ENCODE results near the gene MMP11. TPM values are rescaled to one million over a fixed set of nuclear protein-coding genes. Genes with fewer than 3 reads are reported as not detected.

MMP11 gene
- total and polyA plus RNA-seq, 4 donors: 4.3 to 7.7 (median 6.6) TPM

DNA sequence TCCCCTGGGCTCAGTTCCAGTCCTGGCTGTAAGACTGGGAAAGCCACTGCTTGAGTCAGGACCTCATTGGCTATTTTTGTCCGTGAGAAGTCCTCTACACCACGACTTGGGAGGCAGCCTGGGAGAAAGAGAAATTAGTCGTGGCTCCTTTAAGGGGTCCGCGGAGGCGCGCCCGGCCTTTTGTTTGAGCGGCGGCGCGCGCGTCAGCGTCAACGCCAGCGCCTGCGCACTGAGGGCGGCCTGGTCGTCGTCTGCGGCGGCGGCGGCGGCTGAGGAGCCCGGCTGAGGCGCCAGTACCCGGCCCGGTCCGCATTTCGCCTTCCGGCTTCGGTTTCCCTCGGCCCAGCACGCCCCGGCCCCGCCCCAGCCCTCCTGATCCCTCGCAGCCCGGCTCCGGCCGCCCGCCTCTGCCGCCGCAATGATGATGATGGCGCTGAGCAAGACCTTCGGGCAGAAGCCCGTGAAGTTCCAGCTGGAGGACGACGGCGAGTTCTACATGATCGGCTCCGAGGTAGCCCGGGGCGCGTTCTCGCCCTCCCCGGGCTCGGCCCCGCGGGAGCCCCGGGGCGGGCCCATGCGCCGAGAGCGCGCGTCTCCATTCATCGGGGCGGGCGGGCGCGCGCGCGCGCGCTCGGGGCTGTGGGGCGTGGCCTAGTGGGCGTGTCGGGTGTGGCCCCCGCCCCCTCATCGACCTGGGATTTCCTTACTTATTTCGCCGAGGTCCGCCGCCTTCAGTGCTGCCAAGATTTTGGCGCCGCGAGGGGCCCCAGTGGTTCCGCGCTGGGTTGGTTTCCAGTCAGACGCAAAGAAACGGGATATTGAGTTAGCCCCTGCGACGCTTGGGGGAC lies 14.3 kb downstream of the MMP11 start, which contains the start of gene SMARCB1:
Gene SMARCB1, plus strand, starts transcription at position 215 of the 848 bp plus-strand sequence. Its CDS starts 204 bp downstream, at position 419.
- Histone ChIP-seq H3K27ac (ENCODE audit: low read depth, low read length) (peak within 1 kb of the TSS; percentile 93), H3K27me3 (ENCODE audit: control insufficient read depth, insufficient read depth, low read length) (no peaks in the 10 kb centered on the region), H3K36me3 (ENCODE audit: control insufficient read depth, insufficient read depth, low read length) (peaks cover 24% of the 10 kb centered on the region), H3K4me3 (ENCODE audit: low read depth, low read length) (peak within 1 kb of the TSS; percentile 80), H3K4me1 (ENCODE audit: control insufficient read depth, insufficient read depth, low read length) (peaks cover 44% of the 10 kb centered on the region), H3K9me3 (ENCODE audit: control insufficient read depth, insufficient read depth, low read length) (no peaks in the 10 kb centered on the region)
- peak; percentile 72 to 97 (median 83) for DNase-seq (ENCODE audit: low read depth in 4 of 6, low spot score in 6 of 6)
- under 1% methylated on average over 97 of the region's 97 CpGs for WGBS (ENCODE audit: insufficient coverage)

DNA sequence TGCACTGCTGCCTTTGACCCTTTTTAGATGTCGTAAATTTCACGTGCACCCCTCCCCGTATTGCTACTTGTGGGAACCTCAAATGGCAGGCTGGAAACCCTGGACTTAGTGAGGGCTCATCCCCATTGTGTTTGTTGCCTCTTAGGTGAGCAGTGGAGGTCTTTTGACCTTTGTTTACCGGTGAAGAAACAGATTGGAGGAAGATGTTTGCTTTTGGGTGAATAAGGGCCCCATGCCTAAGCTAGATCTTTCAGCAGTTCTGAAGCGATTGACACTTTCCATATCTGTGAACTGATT lies 14.9 kb downstream of the MMP11 start:
- H3K4me1 ChIP-seq (ENCODE audit: control insufficient read depth, insufficient read depth, low read length): peaks cover 41% of the 10 kb centered on the region
- 4% methylated on average over 5 of the region's 5 CpGs for WGBS (ENCODE audit: insufficient coverage)
- peak overlapping the region; percentile 75 for H3K27ac ChIP-seq (ENCODE audit: low read depth, low read length)
- H3K36me3 ChIP-seq (ENCODE audit: control insufficient read depth, insufficient read depth, low read length): peaks cover 24% of the 10 kb centered on the region
- DNase-seq (ENCODE audit: low read depth in 4 of 6, low spot score in 6 of 6): no peak
- H3K4me3 ChIP-seq (ENCODE audit: low read depth, low read length): peak overlapping the region; percentile 80
- no peaks in the 10 kb centered on the region for H3K27me3 ChIP-seq (ENCODE audit: control insufficient read depth, insufficient read depth, low read length)
- no peaks in the 10 kb centered on the region for H3K9me3 ChIP-seq (ENCODE audit: control insufficient read depth, insufficient read depth, low read length)

DNA sequence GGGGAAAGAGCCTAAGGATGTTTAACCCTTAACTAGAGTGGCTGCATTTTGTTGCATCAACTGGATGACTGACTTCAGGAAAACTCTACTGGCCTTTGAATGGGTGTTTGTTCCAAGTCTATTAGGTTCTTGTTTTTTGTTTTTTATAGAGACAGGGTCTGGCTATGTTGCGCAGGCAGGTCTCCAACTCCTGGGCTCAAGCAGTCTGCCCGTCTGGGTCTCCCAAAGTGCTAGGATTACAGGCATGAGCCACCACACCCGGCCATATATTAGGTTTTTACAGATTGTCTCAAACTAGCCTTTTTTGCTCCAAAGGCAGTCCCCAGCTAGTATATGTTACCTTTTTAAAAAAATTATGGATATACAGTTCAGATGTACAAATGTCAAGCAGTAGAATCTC lies 15.3 kb downstream of the MMP11 start:
- peak overlapping the region; percentile 80 for H3K4me3 ChIP-seq (ENCODE audit: low read depth, low read length)
- H3K27ac ChIP-seq (ENCODE audit: low read depth, low read length): no peak overlapping the region
- peaks cover 41% of the 10 kb centered on the region for H3K4me1 ChIP-seq (ENCODE audit: control insufficient read depth, insufficient read depth, low read length)
- no peaks in the 10 kb centered on the region for H3K27me3 ChIP-seq (ENCODE audit: control insufficient read depth, insufficient read depth, low read length)
- H3K9me3 ChIP-seq (ENCODE audit: control insufficient read depth, insufficient read depth, low read length): no peaks in the 10 kb centered on the region
- DNase-seq (ENCODE audit: low read depth in 4 of 6, low spot score in 6 of 6): no peak
- H3K36me3 ChIP-seq (ENCODE audit: control insufficient read depth, insufficient read depth, low read length): peaks cover 28% of the 10 kb centered on the region
- 32% methylated on average over 3 of the region's 3 CpGs for WGBS (ENCODE audit: insufficient coverage)

DNA sequence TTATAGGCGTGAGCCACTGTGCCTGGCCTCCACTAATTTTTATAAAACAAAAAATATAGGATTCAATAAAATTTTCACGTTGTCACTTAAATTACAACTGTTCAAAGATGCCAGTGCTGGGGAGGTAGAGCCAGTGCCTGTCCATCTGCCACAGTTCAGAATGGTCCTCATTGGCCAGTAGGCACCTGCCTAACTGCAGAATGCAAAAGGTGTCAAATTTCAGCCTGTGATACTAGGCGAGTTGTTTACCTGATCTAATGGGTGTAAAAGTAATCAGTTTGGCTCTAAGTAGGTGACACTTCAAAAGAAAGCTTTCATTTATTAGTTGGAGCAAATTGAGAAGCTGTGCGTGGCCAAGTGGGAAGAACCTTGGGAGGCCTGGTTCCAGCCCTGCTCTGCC lies 16.5 kb downstream of the MMP11 start:
- 77% methylated on average over 2 of the region's 4 CpGs for WGBS (ENCODE audit: insufficient coverage)
- H3K4me3 ChIP-seq (ENCODE audit: low read depth, low read length): no peak overlapping the region

DNA sequence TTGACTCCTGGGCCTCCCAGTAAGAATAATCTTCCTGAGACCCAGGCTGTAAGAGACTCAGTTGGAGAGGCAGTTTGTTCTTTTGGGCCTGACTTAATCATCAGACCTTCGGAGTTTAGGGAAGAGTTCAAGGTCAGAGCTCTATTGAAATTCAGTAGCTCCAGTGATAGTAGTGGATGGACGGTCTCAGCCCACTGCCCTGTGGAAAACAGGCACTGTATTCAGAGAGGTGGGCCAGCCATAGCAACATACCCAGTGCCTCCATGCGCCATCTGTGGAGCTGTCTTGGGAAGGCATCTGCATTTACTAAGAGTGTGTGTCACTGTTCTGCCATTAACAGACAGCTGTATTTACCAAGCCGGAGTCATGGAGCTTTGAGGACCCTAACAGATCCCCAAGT lies 17.0 kb downstream of the MMP11 start:
- WGBS (ENCODE audit: insufficient coverage): 67% methylated on average over 2 of the region's 4 CpGs
- H3K9me3 ChIP-seq (ENCODE audit: control insufficient read depth, insufficient read depth, low read length): no peaks in the 10 kb centered on the region
- H3K27ac ChIP-seq (ENCODE audit: low read depth, low read length): peak overlapping the region; percentile 11
- H3K36me3 ChIP-seq (ENCODE audit: control insufficient read depth, insufficient read depth, low read length): peaks cover 35% of the 10 kb centered on the region
- H3K4me1 ChIP-seq (ENCODE audit: control insufficient read depth, insufficient read depth, low read length): peaks cover 41% of the 10 kb centered on the region
- peak in 2 of 6 donors; percentile 44 to 46 for DNase-seq (ENCODE audit: low read depth in 4 of 6, low spot score in 6 of 6)
- no peaks in the 10 kb centered on the region for H3K27me3 ChIP-seq (ENCODE audit: control insufficient read depth, insufficient read depth, low read length)
- no peak overlapping the region for H3K4me3 ChIP-seq (ENCODE audit: low read depth, low read length)

More for the DNA sequence above, 16.5 kb downstream of the MMP11 start:
- H3K27me3 ChIP-seq (ENCODE audit: control insufficient read depth, insufficient read depth, low read length): no peaks in the 10 kb centered on the region
- peaks cover 30% of the 10 kb centered on the region for H3K36me3 ChIP-seq (ENCODE audit: control insufficient read depth, insufficient read depth, low read length)
- H3K27ac ChIP-seq (ENCODE audit: low read depth, low read length): peak overlapping the region; percentile 11
- no peak for DNase-seq (ENCODE audit: low read depth in 4 of 6, low spot score in 6 of 6)
- no peaks in the 10 kb centered on the region for H3K9me3 ChIP-seq (ENCODE audit: control insufficient read depth, insufficient read depth, low read length)
- H3K4me1 ChIP-seq (ENCODE audit: control insufficient read depth, insufficient read depth, low read length): peaks cover 41% of the 10 kb centered on the region

DNA sequence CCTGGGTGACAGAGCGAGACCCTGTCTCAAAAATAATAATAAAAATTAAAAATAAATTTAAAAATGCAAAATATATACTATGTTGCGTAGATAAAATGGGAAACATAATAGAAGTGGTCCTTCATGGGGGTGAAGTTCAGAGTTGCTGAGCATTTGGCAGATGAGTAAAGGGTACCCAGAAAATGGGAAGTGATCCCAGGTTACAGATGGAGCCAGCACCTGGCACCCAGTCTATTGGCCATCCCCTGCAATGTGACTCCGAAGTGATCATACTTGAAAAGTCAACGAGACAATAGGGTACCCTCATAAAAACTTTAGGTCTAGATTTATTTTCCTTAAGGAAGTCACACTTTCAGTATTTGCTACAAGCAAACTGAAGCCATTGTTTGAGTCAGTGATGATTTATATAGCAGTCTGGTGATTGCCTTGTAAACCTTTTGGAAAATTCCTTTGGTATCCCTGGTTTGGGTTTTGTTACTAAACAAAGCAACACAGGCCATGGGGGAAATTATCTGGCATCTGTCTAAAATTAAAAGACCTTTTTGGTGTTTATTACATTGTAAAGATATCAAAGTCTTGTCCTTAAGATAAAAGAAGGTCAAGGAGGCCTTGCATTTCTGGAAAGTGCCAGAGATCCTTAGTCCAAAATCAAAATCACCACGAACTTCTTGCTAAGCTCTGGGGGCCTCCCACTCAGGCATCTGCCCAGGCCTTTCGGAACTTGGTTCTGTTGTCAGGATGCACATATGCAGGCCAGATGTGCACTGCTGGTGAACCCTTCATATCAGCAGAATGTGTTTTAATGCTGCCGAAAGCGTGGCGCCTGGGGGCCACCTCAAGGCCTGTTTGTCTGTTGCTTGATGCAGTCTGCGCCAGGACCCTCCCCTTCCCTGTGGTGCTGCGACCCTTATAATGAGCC lies 18.4 kb downstream of the MMP11 start:
- Histone ChIP-seq H3K36me3 (ENCODE audit: control insufficient read depth, insufficient read depth, low read length) (peaks cover 48% of the 10 kb centered on the region), H3K4me1 (ENCODE audit: control insufficient read depth, insufficient read depth, low read length) (peaks cover 36% of the 10 kb centered on the region), H3K4me3 (ENCODE audit: low read depth, low read length) (no peak overlapping the region), H3K9me3 (ENCODE audit: control insufficient read depth, insufficient read depth, low read length) (no peaks in the 10 kb centered on the region), H3K27me3 (ENCODE audit: control insufficient read depth, insufficient read depth, low read length) (no peaks in the 10 kb centered on the region), H3K27ac (ENCODE audit: low read depth, low read length) (peak overlapping the region; percentile 67)
- peak in 1 of 6 donors; percentile 52 for DNase-seq (ENCODE audit: low read depth in 4 of 6, low spot score in 6 of 6)
- WGBS (ENCODE audit: insufficient coverage): 70% methylated on average over 8 of the region's 11 CpGs

DNA sequence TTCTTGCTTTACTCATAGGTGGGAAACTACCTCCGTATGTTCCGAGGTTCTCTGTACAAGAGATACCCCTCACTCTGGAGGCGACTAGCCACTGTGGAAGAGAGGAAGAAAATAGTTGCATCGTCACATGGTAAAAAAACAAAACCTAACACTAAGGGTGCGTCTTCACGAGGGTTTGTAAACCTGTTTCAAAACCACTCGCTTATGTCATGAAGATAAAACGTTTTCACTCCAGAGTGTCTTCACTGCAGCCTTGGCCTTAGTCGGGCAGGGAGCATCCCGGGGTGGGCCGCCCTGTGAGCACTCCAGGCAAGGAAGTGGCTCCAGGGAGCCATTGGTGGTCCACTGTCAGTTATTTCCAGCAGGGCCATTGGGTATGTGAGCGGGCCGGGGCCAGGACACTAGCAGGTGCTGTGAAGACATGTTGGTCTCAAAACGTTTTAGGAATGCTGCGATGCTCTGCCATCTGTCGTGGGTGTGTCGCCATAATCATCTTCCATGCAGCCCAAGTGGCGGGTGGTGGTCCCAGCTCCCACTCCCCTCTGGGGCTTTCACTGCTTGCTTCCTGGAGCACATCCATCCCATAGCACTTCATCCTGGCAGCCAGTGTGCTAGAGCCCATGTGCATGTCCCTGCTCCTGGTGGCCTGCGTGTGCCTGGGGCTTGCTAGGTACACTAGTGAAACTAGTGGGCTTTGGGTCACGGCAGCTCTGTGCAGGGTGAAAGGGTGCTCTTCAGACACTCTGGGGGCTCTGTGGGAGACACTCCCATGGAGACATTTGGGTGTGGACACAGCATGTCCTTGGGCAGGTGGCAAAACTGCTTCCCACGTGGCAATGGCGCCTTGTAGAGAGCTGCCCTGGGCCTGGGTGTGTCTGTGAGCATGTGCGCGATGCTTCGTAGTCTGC lies 19.3 kb downstream of the MMP11 start:
- peaks cover 55% of the 10 kb centered on the region for H3K36me3 ChIP-seq (ENCODE audit: control insufficient read depth, insufficient read depth, low read length)
- DNase-seq (ENCODE audit: low read depth in 4 of 6, low spot score in 6 of 6): peak in 1 of 6 donors; percentile 0
- H3K4me3 ChIP-seq (ENCODE audit: low read depth, low read length): no peak overlapping the region

DNA sequence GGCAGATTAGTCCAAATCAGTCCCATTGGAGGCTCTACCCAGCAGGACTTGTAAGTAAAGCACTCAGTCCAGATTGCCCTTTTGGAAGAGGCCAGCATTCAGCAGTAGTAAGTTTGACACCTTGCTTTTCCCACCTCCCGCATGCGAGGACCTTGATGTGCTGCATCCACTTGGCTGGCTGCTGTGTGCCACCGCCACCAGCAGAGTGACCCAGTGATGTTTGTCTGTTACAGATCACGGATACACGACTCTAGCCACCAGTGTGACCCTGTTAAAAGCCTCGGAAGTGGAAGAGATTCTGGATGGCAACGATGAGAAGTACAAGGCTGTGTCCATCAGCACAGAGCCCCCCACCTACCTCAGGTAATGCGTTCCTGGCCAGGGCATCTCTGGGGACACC lies 20.7 kb downstream of the MMP11 start:
- Histone ChIP-seq H3K36me3 (ENCODE audit: control insufficient read depth, insufficient read depth, low read length) (peaks cover 67% of the 10 kb centered on the region), H3K4me1 (ENCODE audit: control insufficient read depth, insufficient read depth, low read length) (peaks cover 24% of the 10 kb centered on the region), H3K4me3 (ENCODE audit: low read depth, low read length) (no peak overlapping the region), H3K27me3 (ENCODE audit: control insufficient read depth, insufficient read depth, low read length) (no peaks in the 10 kb centered on the region), H3K27ac (ENCODE audit: low read depth, low read length) (no peak overlapping the region), H3K9me3 (ENCODE audit: control insufficient read depth, insufficient read depth, low read length) (no peaks in the 10 kb centered on the region)
- no peak for DNase-seq (ENCODE audit: low read depth in 4 of 6, low spot score in 6 of 6)
- 87% methylated on average over 7 of the region's 8 CpGs for WGBS (ENCODE audit: insufficient coverage)

More for the DNA sequence above, 19.3 kb downstream of the MMP11 start:
- H3K9me3 ChIP-seq (ENCODE audit: control insufficient read depth, insufficient read depth, low read length): no peaks in the 10 kb centered on the region
- WGBS (ENCODE audit: insufficient coverage): 80% methylated on average over 18 of the region's 25 CpGs
- peak overlapping the region; percentile 67 for H3K27ac ChIP-seq (ENCODE audit: low read depth, low read length)
- H3K4me1 ChIP-seq (ENCODE audit: control insufficient read depth, insufficient read depth, low read length): peaks cover 29% of the 10 kb centered on the region
- no peaks in the 10 kb centered on the region for H3K27me3 ChIP-seq (ENCODE audit: control insufficient read depth, insufficient read depth, low read length)

DNA sequence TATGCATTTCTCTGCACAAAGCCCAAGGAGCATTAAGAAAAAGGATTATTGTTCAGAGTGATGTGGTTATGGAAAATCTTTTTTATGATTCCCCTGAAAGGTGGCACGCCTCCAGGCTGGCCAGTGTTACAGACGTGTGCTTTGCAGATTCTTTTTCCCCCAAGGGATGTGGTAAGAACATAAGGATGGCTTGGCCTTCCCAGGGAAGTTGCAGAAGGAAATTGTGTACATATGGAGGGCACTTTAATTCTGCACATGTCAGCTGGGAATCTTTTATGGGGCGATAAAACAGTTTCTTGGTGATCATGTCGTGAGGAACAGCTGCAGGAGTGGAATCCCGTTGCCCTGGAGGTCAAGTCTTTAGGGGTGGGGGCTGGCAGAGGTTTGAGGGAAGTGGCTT lies 23.8 kb downstream of the MMP11 start:
- no peak overlapping the region for H3K4me3 ChIP-seq (ENCODE audit: low read depth, low read length)
- WGBS (ENCODE audit: insufficient coverage): 59% methylated on average over 5 of the region's 5 CpGs
- no peaks in the 10 kb centered on the region for H3K9me3 ChIP-seq (ENCODE audit: control insufficient read depth, insufficient read depth, low read length)
- H3K27me3 ChIP-seq (ENCODE audit: control insufficient read depth, insufficient read depth, low read length): no peaks in the 10 kb centered on the region
- H3K4me1 ChIP-seq (ENCODE audit: control insufficient read depth, insufficient read depth, low read length): peaks cover 1% of the 10 kb centered on the region
- no peak overlapping the region for H3K27ac ChIP-seq (ENCODE audit: low read depth, low read length)
- H3K36me3 ChIP-seq (ENCODE audit: control insufficient read depth, insufficient read depth, low read length): peaks cover 90% of the 10 kb centered on the region
- DNase-seq (ENCODE audit: low read depth in 4 of 6, low spot score in 6 of 6): peak in 1 of 6 donors; percentile 12

All from spinal cord (tissue), 10 donors.